Caco-2 (cell line): Measurements from ENCODE around the gene HOXB3. TPM values are rescaled to one million over a fixed set of nuclear protein-coding genes. Genes with fewer than 3 reads are reported as not detected.

Experiments used
- BruUV-seq: library from RNA; stranded (reverse); fragments of 400-500 nt; replicated peaks from 2 replicates; lab custom pipeline; 2021; lab: Mats Ljungman, UMichigan
- CTCF ChIA-PET: fragments of 300-600 bp; sonication (Branson Sonifier 250); formaldehyde crosslinking; loops from one replicate; lab custom pipeline; 2022; ENCODE audit warnings: antibody characterized with exemption; lab: Charles Lee
- POLR2A ChIA-PET: fragments of 300-600 bp; sonication (Branson Sonifier 250); formaldehyde crosslinking; loops from one replicate; lab custom pipeline; 2022; ENCODE audit warnings: antibody characterized with exemption; lab: Charles Lee
- DNase-seq, 2 experiments: peaks; one replicate each; pipeline versions ENCODE4 v3.0.0 to v3.0.0-alpha.2; 2020 to 2022
- H3K27me3 ChIP-seq: replicated peaks from 2 replicates; pipeline ENCODE4 v1.6.0; 2011; ENCODE audit warnings: low read length; ENCODE audit not compliant: control insufficient read depth, insufficient read depth
- H3K36me3 ChIP-seq: 2 replicates; pipeline ENCODE4 v1.5.1; 2011; ENCODE audit warnings: low read length; ENCODE audit not compliant: control insufficient read depth, insufficient read depth
- H3K4me1 ChIP-seq: fragments of 250-450 bp; sonication (Bioruptor Pico); 2 replicates; pipeline ENCODE4 v1.5.1; 2020; ENCODE audit warnings: mild to moderate bottlenecking
- H3K4me3 ChIP-seq: 2 replicates; pipeline ENCODE4 v1.5.1; 2011; ENCODE audit warnings: low read depth, mild to moderate bottlenecking, control low read depth, low read length
- H3K9me3 ChIP-seq: fragments of 250-450 bp; sonication (Bioruptor Pico); 2 replicates; pipeline ENCODE4 v1.5.1; 2020; ENCODE audit warnings: mild to moderate bottlenecking, moderate library complexity
- H3K27ac Mint-ChIP-seq: one replicate; pipeline ENCODE4 v1.8.0; 2022; ENCODE audit warnings: mixed read lengths; ENCODE audit not compliant: unreplicated experiment
- H3K27me3 Mint-ChIP-seq: one replicate; pipeline ENCODE4 v1.8.0; 2022; ENCODE audit warnings: mixed read lengths; ENCODE audit not compliant: insufficient read depth, unreplicated experiment
- H3K36me3 Mint-ChIP-seq: one replicate; pipeline ENCODE4 v1.8.0; 2022; ENCODE audit warnings: mild to moderate bottlenecking, mixed read lengths; ENCODE audit not compliant: insufficient read depth, unreplicated experiment
- H3K4me1 Mint-ChIP-seq: one replicate; pipeline ENCODE4 v1.8.0; 2022; ENCODE audit warnings: low read depth, mixed read lengths; ENCODE audit not compliant: unreplicated experiment
- H3K4me3 Mint-ChIP-seq: one replicate; pipeline ENCODE4 v1.8.0; 2022; ENCODE audit warnings: mild to moderate bottlenecking, moderate library complexity, mixed read lengths; ENCODE audit not compliant: unreplicated experiment
- H3K9me3 Mint-ChIP-seq: one replicate; pipeline ENCODE4 v1.8.0; 2022; ENCODE audit warnings: mixed read lengths; ENCODE audit not compliant: unreplicated experiment
- CTCF ChIP-seq, 2 experiments: fragments of 200-600 bp in 1 of 2; IDR thresholded peaks; 1 replicate in 1 of 2; 2 replicates in 1 of 2; pipeline versions ENCODE4 v1.5.1 to v1.8.0; 2011 to 2022; ENCODE audit warnings: antibody characterized with exemption in 1 of 2, control low read depth in 1 of 2, inconsistent platforms in 1 of 2, low read depth in 1 of 2, low read length in 1 of 2, mild to moderate bottlenecking in 1 of 2, moderate library complexity in 1 of 2; ENCODE audit not compliant: insufficient read depth in 1 of 2, severe bottlenecking in 1 of 2, unreplicated experiment in 1 of 2
- intact Hi-C: fragments of 100-400 bp; cut with micrococcal nuclease; formaldehyde crosslinking; loops from one replicate; pipeline ENCODE4 v1.10.0; 2022; ENCODE audit not compliant: unreplicated experiment
- total RNA-seq: library from RNA; stranded (reverse); gene quantifications from 2 replicates; pipeline ENCODE4 v1.2.3, GENCODE V29; 2022

The HOXB3 gene
- total RNA-seq, 1 experiment from 2014 or later: 7.2 TPM

GRCh38 chr17:48577330-48577945 lies 12.6 kb downstream of the HOXB3 start:
- H3K36me3 ChIP-seq: no peaks in the 10 kb centered on the region
- peaks cover 35% of the 10 kb centered on the region for H3K4me1 ChIP-seq
- ChIA-PET POLR2A (interaction anchor here (0.6 to 0.9 kb wide), 2 partner anchors 529 kb away, joined by 3 to 4 read pairs; partner anchors contain the start of gene NFE2L1), CTCF (interaction anchor here (0.5 to 1.0 kb wide), 5 partner anchors 73 to 559 kb away, joined by 3 to 4 read pairs (median 3); no protein-coding TSS in a partner anchor)
- TF ChIP-seq CTCF (IDR thresholded peaks at IDR 0.05; ENCODE audit: insufficient read depth in 1 of 2, low read depth in 1 of 2, low read length in 1 of 2, severe bottlenecking in 1 of 2, unreplicated experiment in 1 of 2): no peak
- peaks cover 2% of the 10 kb centered on the region; the same call in 1 of the 2 replicates for H3K27me3 ChIP-seq
- intact Hi-C loops: no loop called here
- H3K9me3 Mint-ChIP-seq: no peaks in the 10 kb centered on the region
- peak; percentile 50 to 83 for DNase-seq
- H3K4me3 Mint-ChIP-seq: peak overlapping the region; percentile 88
- H3K4me1 Mint-ChIP-seq: peaks cover 25% of the 10 kb centered on the region
- H3K27me3 Mint-ChIP-seq: peaks cover 12% of the 10 kb centered on the region
- H3K9me3 ChIP-seq: no peaks in the 10 kb centered on the region
- BruUV-seq: no TSS peak
- H3K4me3 ChIP-seq: peak overlapping the region; percentile 60
- peaks cover 4% of the 10 kb centered on the region for H3K36me3 Mint-ChIP-seq
- H3K27ac Mint-ChIP-seq: no peak overlapping the region

GRCh38 chr17:48576479-48577309 lies 13.3 kb downstream of the HOXB3 start:
- intact Hi-C loops: no loop called here
- H3K9me3 ChIP-seq: no peaks in the 10 kb centered on the region
- no peaks in the 10 kb centered on the region for H3K36me3 ChIP-seq
- H3K4me3 ChIP-seq: no peak overlapping the region
- peaks cover 2% of the 10 kb centered on the region; the same call in 1 of the 2 replicates for H3K27me3 ChIP-seq
- peaks cover 25% of the 10 kb centered on the region for H3K4me1 Mint-ChIP-seq
- H3K4me1 ChIP-seq: peaks cover 35% of the 10 kb centered on the region
- DNase-seq: no peak
- ChIA-PET POLR2A (no interaction called here), CTCF (interaction anchor here (1.0 kb wide), 1 partner anchor 21 kb away, joined by 3 read pairs; no protein-coding TSS in a partner anchor)
- no peaks in the 10 kb centered on the region for H3K9me3 Mint-ChIP-seq
- H3K27ac Mint-ChIP-seq: no peak overlapping the region
- no peak for TF ChIP-seq CTCF (IDR thresholded peaks at IDR 0.05; ENCODE audit: insufficient read depth in 1 of 2, low read depth in 1 of 2, low read length in 1 of 2, severe bottlenecking in 1 of 2, unreplicated experiment in 1 of 2)
- no TSS peak for BruUV-seq
- H3K36me3 Mint-ChIP-seq: peaks cover 4% of the 10 kb centered on the region
- H3K4me3 Mint-ChIP-seq: peak overlapping the region; percentile 88
- H3K27me3 Mint-ChIP-seq: peaks cover 12% of the 10 kb centered on the region
